ENCODE measurements around the gene C6orf118.
A peak's percentile ranks its signal among the peaks of the same experiment; 100 is the strongest.

C6orf118 gene

GRCh38 chr6:165308926-165309731, at the start of gene C6orf118:
C6orf118 (minus strand) TSS chr6:165309605; CDS start chr6:165309586, 19 bp downstream.
- peak; percentile 95 for DNase-seq

- DNase-seq: no peak
Measured at GRCh38 chr6:165345700-165346099, 36.3 kb upstream of the C6orf118 start.

DNA sequence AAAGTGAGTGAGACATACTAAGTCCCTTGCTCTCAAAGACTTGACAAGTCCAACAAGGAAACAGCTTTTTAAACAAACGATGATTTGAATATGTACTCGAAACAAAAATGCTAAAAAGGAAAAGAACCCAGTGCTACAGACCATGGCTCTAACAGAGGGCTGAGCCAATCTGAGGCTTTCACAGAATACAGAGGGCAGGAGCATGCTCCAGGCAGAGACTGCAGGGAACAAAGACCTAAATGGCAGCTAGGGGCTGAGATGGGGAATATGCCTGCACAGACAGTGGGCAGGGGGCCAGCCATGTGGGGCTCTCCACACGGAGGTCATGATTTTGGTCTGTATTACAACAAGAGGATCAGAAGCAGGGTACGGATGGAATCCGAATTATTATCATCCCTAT, 31.1 kb upstream of the C6orf118 start:
- DNase-seq: no peak

DNA sequence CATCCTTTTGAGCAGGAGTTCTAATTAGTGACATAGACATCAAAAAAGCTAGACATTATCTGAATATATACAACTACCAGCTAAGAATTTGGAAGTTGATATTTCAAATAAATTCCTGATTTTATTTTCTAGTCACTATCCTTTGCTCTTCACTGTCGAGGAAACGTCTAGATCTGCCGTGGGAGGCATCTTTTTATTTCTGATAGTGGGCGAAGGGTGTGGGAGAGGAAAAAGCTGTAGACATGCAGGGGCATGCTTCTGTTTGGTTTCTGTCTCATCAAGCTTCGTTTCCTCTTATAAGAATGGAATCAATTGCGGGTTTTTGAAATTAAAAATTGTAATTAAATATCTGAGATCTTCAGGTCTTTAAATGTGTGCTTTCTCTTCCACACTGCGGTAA, 16.2 kb upstream of the C6orf118 start:
- DNase-seq: no peak

- DNase-seq: no peak
Measured at GRCh38 chr6:165321555-165322145, 12.2 kb upstream of the C6orf118 start.

GRCh38 chr6:165321150-165321549, 11.7 kb upstream of the C6orf118 start:
- DNase-seq: no peak

- DNase-seq: no peak
Measured at GRCh38 chr6:165317723-165318122, 8.3 kb upstream of the C6orf118 start.

DNA sequence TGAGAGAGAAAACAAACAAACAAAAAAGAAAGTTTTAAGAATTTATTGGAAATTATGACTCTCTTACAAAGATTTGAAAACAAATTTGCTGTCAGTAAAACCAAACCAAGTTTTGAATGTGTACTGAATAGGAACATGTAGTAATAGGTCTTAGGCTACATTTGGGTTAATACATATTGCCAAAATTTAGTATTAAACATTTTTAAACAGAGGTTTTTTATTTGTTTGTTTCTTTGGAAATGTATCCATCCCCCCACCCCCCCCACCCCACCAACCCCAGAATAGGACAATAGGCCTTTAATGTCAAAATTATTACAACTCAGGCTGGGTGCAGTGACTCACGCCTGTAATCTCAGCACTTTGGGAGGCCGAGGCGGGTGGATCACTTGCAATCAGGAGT, 2.5 kb downstream of the C6orf118 start:
- no peak for DNase-seq

DNA sequence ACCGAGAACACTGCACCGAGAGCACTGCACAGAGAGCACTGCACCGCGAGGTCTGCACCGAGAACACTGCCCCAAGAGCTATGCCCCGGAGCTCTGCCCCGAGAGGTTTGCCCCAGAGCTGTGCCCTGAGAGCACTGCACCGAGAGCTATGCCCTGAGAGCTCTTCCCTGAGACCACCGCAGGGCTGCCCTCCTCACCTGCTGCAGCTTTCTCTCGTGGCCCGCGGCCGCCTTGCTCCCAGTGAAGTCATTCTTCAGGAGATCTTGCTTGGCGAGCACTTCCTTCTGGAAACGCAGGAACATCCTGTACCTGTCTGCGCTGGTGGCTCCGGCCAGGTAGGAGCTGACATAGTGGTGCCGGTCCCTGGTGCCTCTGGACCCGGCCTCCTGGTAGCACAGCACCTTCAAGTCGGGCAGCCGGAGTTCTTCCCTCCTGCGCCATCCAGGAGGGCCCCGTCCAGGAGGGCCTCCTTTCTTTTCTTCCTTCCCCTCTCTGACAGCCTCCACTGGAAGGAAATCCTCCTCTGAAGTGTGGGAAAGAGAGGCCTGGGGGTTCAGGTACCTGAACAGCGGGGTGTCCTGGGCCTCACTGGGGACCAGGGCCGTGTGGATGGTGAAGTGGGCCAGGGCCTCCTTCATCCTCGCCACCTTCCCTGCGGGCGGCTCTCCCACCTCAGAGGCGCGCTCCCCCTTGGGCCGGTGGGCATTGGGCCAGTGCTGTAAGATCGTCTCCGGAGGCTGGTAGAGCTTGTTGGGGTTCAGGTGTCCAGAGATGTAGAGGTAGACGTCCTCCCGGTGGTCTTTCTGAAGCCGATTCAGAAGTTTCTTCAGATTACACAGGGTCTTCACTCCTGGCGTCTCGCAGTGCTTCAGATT, 7.8 kb downstream of the C6orf118 start:
- DNase-seq: no peak

DNA sequence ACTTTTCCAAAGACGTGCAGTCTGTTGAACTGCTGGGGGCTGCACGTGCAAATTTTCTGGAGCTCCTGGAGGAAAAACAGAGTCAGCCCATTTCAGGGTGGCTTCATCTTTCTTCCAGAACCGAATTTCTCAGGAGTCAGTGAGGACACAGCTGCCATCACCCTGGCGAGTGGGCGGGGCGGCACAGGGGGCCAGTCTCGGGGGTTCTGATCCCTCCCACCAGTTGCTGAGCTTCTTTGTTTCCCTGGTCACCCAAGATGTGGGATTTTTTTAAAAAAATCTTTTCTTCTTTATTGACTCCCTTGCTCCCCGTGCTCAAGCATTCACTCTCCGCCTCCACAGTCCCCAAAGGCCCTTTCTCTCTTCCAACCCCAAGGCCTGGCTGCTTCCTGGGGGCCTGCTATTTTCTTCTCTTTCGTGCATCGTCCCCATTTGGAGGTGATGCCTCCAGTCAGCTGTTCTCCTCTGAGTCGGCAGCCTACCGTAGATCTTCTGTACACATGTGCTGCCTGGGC, 8.9 kb downstream of the C6orf118 start:
- no peak for DNase-seq

DNA sequence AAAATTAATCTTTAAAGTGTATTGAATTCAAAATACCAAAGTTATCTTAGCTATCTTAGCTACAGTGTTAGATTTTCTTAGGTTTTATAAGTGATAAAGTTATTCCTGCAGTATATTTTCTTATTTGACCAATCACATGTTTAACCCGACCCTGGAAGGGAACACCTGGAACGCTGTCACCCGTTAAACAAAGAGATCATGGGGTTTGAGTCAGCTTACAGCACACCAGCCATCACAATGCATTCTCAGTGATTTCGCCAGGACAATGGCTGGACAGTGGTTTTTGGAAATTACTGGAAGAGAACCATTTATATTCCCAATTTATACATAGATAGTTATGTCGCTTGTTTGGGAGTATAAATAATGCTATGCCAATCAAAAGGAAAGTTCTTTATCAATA, 10.5 kb downstream of the C6orf118 start:
- no peak for DNase-seq

- DNase-seq: no peak
Measured at GRCh38 chr6:165298402-165298801, 11.0 kb downstream of the C6orf118 start.

DNA sequence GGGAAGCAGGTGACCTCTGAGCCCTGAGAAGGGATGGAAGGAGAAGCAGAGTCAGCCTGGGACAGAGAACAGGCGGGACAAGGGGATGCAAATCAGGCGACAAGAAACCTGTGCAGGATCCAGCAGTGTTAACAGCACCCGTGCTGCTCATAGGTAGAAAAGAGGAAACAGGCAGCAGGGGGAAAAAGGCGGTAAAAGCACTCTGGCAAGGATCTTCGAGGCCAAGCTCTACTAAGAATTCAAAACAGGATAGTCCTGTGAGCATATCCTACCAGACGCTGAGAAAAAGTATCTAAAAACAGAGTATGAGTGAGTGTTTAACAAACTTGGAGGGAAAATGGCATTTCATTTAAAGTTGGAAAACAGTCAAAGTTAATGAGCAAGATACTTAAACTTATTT, 16.7 kb downstream of the C6orf118 start:
- DNase-seq: no peak

DNA sequence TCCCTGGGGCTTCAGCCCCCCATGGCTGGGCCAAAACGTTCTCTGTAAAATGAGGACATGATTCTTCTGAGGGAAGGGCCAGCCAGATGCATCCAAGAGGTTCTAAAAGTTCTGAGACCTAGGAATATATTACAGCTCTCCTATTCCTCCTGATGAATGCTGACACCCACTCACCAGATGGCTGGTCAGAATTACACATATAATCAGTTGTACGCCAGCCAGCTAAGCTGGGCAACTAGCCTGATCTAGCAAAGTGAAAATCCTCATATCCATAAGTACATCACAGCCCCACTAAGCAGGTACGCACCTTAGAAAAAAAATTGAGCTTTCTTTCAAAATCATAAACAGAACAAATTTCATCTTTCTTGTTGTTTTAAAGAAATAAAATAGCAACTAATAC, 34.8 kb downstream of the C6orf118 start:
- no peak for DNase-seq

DNA sequence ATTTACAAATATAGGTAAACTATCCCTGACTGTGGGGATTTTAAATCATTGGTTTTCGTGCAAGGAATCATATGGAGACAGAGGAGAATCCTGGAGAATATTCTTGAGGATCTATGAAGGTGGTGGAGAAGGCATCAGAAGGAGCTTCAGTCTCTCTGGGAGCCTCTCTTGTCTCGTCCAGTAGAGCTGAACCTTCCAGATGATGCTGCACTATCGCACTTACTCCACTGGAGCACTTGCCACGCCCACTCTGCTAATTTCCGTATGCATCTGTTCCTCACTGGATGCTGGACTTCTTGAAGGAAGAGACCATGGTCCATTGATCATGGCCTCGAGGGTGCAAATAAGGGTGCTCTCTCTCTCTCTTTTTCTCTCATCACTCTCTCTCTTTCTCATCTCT, 36.8 kb downstream of the C6orf118 start:
- DNase-seq: no peak

DNA sequence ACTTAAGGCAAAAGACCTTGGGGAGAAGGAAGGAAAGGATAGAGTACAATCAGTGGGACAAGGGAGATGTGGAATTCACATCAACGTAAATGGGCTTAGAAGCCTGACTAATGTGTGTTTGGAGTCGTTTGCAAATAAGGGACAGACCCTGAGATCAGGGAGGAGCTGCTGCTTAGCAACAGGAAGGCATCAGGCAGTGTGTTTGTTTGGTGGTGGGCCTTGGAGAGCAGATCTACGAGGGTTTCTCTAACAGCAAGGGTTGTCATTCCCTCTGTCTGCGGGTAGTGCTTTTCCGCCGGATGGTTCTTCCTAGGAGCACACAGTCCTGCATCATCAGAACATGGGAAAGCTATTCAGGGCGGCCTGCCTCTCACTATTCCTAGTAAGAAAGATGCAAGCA, 40.4 kb downstream of the C6orf118 start:
- no peak for DNase-seq

GRCh38 chr6:165266621-165267020, 42.8 kb downstream of the C6orf118 start:
- no peak for DNase-seq

DNA sequence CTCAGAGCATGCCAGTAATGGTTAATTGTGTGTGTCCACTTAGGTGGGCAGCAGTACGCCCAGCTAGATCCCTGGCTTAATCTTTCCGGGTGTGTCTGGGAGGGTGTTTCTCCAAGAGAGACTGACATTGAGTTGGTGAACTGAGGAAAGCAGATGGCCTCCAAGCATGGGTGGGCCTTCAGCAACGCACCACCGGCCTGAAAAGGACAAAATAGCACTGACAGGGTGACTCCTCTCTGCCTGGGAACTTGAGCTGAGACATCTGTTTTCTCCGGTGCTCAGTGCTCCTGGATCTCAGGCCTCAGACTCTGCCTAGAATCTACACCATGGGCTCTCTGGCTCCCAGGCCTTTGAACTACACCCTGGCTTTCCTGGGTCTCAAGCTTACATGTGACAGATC, 43.2 kb downstream of the C6orf118 start:
- no peak for DNase-seq

GRCh38 chr6:165260462-165260861, 48.9 kb downstream of the C6orf118 start:
- no peak for DNase-seq

- DNase-seq: no peak
Measured at GRCh38 chr6:165249808-165250207, 59.6 kb downstream of the C6orf118 start.

- DNase-seq: no peak
Measured at GRCh38 chr6:165245701-165246100, 63.7 kb downstream of the C6orf118 start.

- no peak for DNase-seq
Measured at GRCh38 chr6:165245287-165245686, 64.1 kb downstream of the C6orf118 start.

- DNase-seq: no peak
Measured at GRCh38 chr6:165244524-165245247, 64.7 kb downstream of the C6orf118 start.

All from islet precursor cell (in vitro differentiated cells).